Nephron progenitor cell (in vitro differentiated cells): ENCODE measurements around the gene YEATS2.
A peak's percentile ranks its signal among the peaks of the same experiment; 100 is the strongest.

ENCODE experiments used
- DNase-seq: peaks from one replicate; pipeline ENCODE4 v3.0.0; 2021
- H3K27ac Mint-ChIP-seq: 2 replicates; pipeline ENCODE4 v1.8.0; 2021; ENCODE audit warnings: mild to moderate bottlenecking, moderate library complexity, mixed read lengths
- H3K27me3 Mint-ChIP-seq: 2 replicates; pipeline ENCODE4 v1.8.0; 2021; ENCODE audit warnings: mild to moderate bottlenecking, low read depth, mixed read lengths; ENCODE audit not compliant: poor library complexity
- H3K36me3 Mint-ChIP-seq: 2 replicates; pipeline ENCODE4 v1.8.0; 2021; ENCODE audit warnings: low read depth, mixed read lengths
- H3K4me1 Mint-ChIP-seq: 2 replicates; pipeline ENCODE4 v1.8.0; 2021; ENCODE audit warnings: mixed read lengths
- H3K4me3 Mint-ChIP-seq: 2 replicates; pipeline ENCODE4 v1.8.0; 2021; ENCODE audit warnings: mild to moderate bottlenecking, moderate library complexity, mixed read lengths
- H3K9me3 Mint-ChIP-seq: 2 replicates; pipeline ENCODE4 v1.8.0; 2021; ENCODE audit warnings: mild to moderate bottlenecking, moderate library complexity, mixed read lengths
- CTCF ChIP-seq: fragments of 200-600 bp; sonication (generic); IDR thresholded peaks from 2 replicates; pipeline ENCODE4 v1.5.0; 2021; ENCODE audit warnings: antibody characterized with exemption

YEATS2 gene

GRCh38 chr3:183697610-183698317, at the start of gene YEATS2:
Gene YEATS2 (plus strand): TSS chr3:183697797. CDS start chr3:183715163, 17,366 bp downstream.
- peaks cover 41% of the 10 kb centered on the region for H3K4me1 Mint-ChIP-seq
- no peak for TF ChIP-seq CTCF
- H3K9me3 Mint-ChIP-seq, result no peaks in the 10 kb centered on the region
- H3K27ac Mint-ChIP-seq, result no peak within 1 kb of the TSS
- H3K4me3 Mint-ChIP-seq, result peak within 1 kb of the TSS; percentile 94
- peaks cover 19% of the 10 kb centered on the region for H3K36me3 Mint-ChIP-seq
- DNase-seq, result peak; percentile 76
- H3K27me3 Mint-ChIP-seq, result peaks cover 4% of the 10 kb centered on the region

- no peak for DNase-seq
- H3K36me3 Mint-ChIP-seq, result peaks cover 89% of the 10 kb centered on the region
- no peak overlapping the region for H3K27ac Mint-ChIP-seq
- H3K9me3 Mint-ChIP-seq, result peaks cover 79% of the 10 kb centered on the region
- no peaks in the 10 kb centered on the region for H3K27me3 Mint-ChIP-seq
- no peaks in the 10 kb centered on the region for H3K4me1 Mint-ChIP-seq
- H3K4me3 Mint-ChIP-seq, result no peak overlapping the region
- no peak for TF ChIP-seq CTCF
These were observed 47.0 kb upstream of the YEATS2 start for GRCh38 chr3:183650554-183650953.

GRCh38 chr3:183653209-183654064, 44.2 kb upstream of the YEATS2 start:
- no peaks in the 10 kb centered on the region for H3K4me1 Mint-ChIP-seq
- TF ChIP-seq CTCF, result no peak
- no peak overlapping the region for H3K27ac Mint-ChIP-seq
- peaks cover 98% of the 10 kb centered on the region for H3K36me3 Mint-ChIP-seq
- no peak overlapping the region for H3K4me3 Mint-ChIP-seq
- no peak for DNase-seq
- H3K9me3 Mint-ChIP-seq, result peaks cover 87% of the 10 kb centered on the region
- no peaks in the 10 kb centered on the region for H3K27me3 Mint-ChIP-seq

GRCh38 chr3:183654727-183655126, 42.9 kb upstream of the YEATS2 start:
- TF ChIP-seq CTCF, result no peak
- no peaks in the 10 kb centered on the region for H3K4me1 Mint-ChIP-seq
- peaks cover 98% of the 10 kb centered on the region for H3K36me3 Mint-ChIP-seq
- no peaks in the 10 kb centered on the region for H3K27me3 Mint-ChIP-seq
- H3K27ac Mint-ChIP-seq, result no peak overlapping the region
- H3K4me3 Mint-ChIP-seq, result no peak overlapping the region
- DNase-seq, result no peak
- H3K9me3 Mint-ChIP-seq, result peaks cover 81% of the 10 kb centered on the region

GRCh38 chr3:183662099-183662498, 35.5 kb upstream of the YEATS2 start:
- Mint-ChIP-seq H3K36me3 (peaks cover 87% of the 10 kb centered on the region), H3K9me3 (peaks cover 33% of the 10 kb centered on the region), H3K4me3 (no peak overlapping the region), H3K27ac (no peak overlapping the region), H3K4me1 (no peaks in the 10 kb centered on the region), H3K27me3 (no peaks in the 10 kb centered on the region)
- no peak for TF ChIP-seq CTCF
- no peak for DNase-seq
